ENCODE measurements around the gene DRAM1. TPM values are rescaled to one million over a fixed set of nuclear protein-coding genes. Genes with fewer than 3 reads are reported as not detected.

Gene DRAM1
- total RNA-seq, 1 donor from 2014 or later: 4.7 TPM

DNA sequence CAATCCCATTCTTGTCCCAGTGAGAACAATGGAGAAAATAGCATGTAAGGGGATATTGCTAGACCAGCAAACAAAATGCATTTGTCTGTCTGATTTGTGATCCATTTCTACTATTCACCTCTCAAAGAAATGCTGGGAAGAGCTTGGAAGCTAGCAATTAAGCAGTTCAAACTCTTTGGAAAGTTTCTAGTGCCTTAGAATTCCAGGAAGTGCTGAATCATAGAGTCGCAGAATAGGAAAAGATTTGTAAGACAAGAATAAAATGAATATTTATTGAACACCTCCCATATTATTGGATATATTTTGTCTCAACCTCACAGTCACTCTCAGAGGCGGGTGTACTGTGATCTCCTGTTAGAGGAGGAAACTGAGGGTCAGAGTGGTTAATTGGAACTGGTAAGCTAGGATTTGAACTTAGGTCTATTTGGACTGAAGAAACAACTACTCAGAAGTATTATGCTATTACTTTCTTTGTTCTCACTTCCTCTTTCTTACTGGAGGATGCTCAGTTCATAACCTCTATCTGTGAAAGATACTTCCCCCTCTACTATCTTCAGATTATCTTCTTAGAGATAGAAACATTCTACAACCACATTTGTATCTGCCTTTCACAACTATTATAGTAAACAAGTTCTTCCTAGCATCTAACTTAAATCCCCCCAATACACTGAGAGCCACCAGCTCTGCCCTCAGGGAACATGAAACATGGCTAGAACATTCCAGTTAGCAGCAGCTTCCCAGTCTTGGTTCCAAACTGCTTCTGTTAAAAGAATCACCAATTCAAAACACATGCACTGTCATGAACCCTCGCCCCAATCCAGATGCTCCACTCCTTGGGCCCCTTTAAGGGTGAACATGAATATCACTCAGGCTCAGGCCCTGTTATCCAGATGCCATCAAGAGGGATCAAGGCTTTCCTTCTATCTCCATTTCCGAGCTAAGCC, 64.2 kb downstream of the DRAM1 start:
- no peak for DNase-seq

DNA sequence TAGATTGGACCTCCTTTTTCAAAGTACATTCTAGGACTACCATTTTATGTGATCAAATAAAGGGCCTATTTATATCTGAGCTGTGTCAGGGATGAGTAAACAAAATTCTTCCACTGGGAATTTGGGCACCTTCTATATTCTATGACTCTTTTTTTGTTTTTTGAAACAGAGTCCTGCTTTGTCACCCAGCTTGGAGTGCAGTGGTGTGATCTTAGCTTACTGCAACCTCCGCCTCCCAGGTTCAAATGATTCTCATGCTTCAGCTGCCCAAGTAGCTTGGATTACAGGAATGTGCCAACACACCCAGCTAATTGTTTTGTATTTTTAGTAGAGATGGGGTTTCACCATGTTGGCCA, 64.8 kb downstream of the DRAM1 start:
- DNase-seq: no peak

DNA sequence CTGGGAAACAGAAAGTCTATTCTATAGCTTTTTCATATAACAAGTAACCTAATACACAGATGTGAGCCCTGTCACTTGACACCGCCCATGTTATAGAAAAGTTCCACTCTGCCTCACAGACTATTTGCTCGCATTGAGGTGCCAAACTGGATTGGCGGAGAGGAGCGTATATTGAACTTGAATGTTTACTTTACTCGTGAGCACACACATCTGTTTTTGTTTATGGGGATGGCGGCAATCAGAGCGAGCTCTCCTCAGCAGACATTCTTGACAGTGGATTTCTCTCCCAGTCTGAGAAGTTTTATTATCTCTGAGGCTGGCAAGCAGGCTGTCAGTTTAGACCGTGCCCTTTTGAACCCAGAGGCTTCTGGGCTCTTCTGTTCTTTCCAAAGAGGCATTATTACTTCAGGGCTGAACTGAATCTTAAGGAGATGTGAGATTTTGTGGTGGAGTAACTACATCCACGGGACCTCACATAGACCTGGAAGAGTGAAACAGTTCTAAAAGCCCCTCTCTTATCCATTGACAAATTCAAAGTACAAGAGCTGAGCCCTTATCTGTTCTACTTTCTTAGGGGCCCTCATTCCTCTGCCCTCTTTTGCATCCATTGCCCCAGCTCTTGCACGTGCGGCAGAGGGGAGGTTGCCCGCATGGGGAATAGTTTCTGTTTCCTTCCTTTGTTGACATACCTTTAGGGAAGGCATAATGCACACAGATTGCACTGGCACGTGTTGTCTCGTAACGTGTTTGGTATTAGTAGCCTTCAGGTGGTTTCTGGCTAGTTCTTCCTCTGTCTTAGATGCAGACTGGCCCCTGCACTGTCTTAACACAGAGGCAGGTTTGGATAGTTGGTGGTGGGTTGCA, 68.2 kb downstream of the DRAM1 start:
- peak; percentile 84 for DNase-seq

DNA sequence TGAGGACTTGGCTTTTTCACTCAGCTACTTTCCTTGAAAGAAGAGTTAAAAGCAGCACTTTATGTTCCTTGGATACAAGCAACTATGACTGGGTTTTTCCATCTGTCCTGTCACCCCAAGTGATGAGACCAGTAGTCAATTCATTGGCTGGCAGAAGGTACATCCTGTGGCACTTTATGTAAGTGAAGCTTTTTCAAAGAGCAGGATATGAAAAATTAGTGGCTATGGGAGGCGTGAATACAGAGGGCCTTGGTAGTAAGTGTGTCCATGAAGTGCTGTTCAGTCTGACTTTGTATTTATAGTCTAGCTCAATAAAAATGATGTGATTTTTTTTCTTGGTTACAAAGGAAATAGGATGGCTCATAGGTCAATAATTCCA, 68.8 kb downstream of the DRAM1 start:
- DNase-seq: no peak

DNA sequence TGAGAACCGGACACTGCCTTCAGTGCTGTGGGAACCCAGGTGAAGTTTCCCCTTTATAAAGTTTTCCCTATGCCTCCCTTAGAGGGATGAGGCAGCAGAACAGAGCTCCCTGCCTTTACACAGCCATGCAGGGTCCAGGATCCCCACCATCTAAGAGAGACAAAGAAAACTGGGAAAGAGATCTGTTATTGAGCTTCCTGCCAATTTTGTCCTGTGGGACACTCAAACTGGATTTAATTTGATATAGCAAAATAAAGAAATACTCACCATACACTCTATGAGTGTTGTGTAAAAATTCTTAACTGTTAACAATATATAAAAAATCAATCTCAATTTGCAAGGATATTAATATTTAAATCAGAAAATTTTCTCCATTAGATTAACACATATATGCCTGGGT, 69.9 kb downstream of the DRAM1 start:
- DNase-seq: no peak

DNA sequence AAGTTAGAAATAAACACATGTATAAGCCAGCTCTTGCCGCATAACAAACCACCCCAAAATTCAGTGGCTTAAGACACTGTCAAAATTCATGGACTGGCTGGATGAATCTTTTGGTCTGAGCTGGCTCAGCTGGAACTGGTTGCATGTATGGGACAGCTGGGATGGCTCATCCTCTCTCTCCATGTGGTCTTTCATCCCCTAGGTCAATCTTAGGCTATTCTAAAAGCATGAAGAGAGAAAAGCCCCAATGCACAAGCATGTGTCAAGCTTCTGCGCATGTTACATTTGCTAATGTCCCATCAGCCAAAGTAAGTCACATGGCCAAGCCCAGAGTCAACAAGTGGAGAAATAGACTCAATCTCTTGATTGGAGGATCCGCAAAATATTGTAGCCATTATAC, 71.0 kb downstream of the DRAM1 start:
- DNase-seq: no peak

DNA sequence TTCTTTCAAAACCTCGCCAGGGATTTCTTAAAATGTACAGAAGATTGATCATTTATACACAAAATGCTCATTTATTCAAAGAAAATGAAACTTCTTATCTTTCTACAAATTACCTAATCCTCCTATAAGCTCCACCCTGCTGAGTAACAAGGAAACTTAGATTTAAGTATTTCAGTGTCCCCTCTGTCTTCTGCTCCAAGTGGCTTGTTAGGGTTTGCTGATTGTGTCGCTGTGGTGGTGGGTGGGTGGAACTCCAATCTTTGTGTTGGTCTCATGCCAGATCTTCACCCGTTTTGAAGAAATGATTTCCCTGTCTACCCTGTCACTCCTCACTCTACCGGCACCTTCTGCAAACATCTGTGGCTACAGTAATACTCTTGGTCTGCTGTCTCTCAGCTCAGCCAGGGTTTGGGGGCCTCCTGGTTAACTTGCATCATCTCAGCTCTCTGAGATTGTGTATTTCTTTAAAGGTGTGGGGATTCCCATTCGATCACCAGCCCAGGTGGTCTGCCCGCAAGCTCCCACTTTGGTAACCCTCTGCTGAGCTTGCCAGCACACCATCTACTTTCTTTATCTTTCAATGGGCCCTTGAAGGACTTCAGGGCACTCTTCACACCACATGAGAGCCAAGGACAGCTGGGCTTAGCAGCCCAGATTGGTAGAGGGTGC, 73.8 kb downstream of the DRAM1 start:
- no peak for DNase-seq

DNA sequence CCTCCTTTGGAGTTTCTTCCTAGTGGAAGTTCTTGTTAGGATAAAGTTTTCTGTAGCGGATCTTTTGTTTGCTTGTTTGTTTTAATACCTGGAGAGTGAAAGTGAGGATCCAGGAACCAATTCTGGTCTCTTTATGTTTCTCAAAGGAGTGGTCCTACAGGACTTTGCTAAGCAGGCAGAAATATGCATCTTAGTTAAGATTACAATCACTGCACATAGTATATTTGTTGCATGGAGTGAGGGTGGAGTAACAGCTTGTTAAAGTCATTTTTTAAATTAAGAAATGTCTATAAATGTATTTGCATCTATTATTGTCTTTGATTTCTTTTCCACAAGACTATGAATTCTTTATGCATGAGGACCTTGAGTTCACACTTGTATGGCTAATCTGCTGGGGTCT, 76.7 kb downstream of the DRAM1 start:
- no peak for DNase-seq

DNA sequence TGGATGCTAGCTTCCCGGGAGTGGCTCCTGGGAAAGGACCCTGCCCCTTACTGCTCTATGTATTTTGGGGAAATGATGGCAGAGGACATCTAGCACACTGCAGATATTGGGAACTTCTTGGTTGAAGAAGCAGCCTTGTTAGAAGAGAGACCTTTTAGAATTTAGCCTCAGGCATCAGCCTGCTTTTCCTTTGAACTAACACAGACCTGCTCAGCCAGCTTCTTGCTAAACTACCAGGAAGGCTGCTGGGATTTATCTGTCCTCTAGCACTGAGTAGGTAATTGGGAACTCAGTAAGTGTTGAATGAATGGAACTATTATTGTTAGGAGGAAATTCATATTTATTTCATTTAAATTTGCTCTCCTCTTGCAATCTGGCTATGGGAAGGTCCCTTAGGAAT, 77.3 kb downstream of the DRAM1 start:
- no peak for DNase-seq

DNA sequence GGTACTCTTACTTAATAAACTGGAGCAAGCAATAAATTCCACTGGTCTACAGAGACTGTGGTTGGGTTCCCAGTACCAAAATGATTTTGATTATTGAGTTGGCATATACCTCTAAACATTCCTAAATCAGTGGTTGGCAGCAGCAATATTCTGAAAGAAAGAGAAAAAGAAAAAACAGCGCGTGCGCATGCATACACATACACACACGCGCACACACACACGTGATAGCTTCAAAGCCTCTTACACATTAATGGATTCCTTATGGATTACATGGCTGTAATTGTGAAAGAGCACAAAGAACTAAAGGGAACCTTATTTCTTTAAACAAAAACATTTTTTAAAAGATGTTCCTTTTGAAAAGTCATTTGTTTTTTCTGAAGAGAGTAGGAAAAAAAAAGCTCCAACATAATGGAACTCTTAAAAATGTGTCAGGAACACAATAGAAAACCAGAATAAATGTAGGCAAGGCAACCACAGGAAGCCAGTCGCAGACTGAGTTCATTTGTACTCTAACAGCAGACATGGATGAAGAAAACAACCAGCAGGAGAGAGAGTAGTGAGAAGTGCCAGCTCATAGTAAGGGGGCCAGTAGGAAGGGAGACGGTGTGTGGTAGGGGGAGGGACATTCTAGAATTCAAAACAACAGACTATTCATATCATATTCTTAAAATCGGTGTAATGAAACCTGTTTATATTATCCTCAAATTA, 80.0 kb downstream of the DRAM1 start:
- DNase-seq: no peak

DNA sequence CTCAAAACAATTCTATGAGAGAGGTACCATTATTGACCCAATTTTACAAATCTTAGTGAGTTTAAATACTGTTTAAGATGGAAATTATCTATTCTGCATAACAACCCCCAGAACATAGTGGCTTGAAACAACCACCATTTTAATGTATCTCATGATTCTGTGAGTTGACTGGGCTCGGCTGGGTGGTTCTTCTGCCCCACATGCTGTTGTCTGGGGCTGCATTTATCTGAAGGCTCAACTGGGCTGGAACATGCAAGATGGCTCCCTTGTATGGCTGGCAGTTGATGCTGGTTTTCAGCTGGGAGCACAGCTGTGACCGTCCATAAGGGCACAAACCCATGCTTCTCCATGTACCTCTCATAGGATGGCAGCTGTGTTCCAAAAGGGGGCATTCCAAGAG, 82.2 kb downstream of the DRAM1 start:
- no peak for DNase-seq

DNA sequence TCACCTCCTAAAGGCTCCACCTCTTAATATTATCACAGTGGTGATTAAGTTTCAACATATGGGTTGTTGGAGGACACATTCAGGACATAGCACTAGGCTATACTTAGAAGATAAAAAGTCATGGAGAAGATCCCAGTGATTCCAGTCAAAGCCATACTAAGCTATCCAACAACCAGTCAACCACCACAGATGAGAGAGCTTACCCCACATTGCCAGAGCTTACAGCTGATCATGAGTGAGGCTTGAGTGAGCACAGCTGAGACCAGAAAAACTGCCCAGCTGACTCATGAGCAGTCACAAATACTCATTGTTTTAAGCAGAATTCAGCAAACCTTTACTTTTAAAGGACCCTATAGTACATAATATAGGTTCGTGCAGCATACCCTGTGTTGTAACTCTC, 85.1 kb downstream of the DRAM1 start:
- DNase-seq: no peak

DNA sequence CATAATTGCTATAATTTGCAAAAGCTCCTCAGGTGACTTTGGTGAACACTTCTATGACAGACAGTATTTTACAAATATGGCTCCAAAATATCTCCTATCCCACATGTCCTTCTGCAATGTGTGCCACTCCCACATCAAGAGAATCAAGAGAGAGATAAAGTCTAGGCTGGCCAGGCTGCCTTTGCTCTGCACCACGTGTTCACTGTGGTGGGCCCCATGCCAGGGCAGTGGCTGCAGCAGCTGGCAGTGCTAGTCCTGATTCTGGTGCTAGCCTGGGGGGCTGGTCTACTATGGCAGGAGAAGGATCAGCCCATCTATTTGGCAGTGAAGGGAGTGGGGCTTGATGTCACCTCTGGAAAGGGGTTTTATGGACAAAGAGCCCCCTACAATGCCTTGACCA, 86.3 kb downstream of the DRAM1 start:
- no peak for DNase-seq

DNA sequence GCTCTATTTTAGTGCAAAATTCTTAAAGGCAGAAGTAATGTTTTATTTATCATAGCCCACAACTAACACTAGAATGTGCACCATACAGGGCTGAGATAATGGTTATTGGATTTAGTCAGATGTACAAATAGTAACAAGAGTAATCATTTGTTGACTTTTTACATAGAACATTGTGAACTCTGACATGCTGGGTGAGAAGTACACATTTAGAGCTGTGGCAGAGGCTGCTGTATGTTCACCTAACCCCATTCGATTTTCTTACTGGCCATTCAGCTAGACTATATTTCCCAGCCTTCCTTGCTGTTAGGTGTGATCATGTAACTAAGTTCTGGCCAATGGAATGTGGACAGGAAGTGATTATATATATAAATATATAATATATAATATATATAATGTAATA, 89.1 kb downstream of the DRAM1 start:
- no peak for DNase-seq

DNA sequence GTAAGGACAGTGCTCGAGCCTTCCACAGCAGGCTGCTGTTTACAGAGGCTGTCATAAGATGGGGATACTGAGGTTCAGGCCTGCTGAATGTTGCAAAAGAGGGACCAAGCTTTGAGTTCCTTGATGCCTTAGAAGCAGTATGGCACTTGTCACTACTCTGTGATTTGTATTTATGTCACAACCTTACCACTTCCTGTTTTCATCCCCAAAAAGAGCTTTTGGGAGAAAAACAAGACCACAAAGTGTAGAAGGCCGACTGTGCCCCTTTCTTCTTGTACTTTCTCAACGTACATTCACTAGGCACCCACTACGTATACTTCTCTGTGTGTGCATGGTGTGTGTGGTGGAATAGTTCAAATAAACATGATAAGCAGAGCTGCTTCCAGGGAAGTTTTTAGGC, 90.1 kb downstream of the DRAM1 start:
- no peak for DNase-seq

DNA sequence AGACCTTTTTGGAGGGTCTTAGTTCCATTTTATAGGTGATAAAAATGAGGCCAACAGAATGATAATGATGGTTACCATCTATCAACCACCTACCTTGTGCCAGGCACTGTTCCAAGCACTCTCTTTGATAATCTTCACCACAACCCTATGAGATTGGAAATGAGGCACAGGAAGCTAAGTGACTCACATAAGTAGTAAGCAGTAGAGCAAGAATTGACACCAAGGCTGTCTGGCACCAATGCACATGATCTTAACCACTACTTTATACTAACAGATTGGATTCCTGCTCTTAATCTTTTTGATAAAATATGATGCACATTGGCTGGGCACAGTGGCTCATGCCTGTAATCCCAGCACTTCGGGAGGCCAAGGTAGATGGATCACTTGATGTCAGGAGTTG, 91.4 kb downstream of the DRAM1 start:
- no peak for DNase-seq

Small RNA genes within 50 kb of the gene (small RNA-seq; reads per million reads assigned to genes)
- gene RNA5SP369 (ENCODE audit: low replicate concordance) (not detected), gene RNU6-1183P (ENCODE audit: low replicate concordance) (not detected)

Other genes with a start within 250 kb of the DRAM1 start
- 23.7 TPM for gene CHPT1, start 179.9 kb upstream of the DRAM1 start, total RNA-seq
- 0.10 TPM for gene SYCP3, start 138.1 kb upstream of the DRAM1 start, total RNA-seq
- 26.2 TPM for gene GNPTAB, start 46.6 kb upstream of the DRAM1 start, total RNA-seq
- 44.2 TPM for gene WASHC3, start 184.4 kb downstream of the DRAM1 start, total RNA-seq
- gene NUP37, start 242.5 kb downstream of the DRAM1 start, total RNA-seq: 20.4 TPM
- gene PARPBP, start 242.6 kb downstream of the DRAM1 start, total RNA-seq: 10.2 TPM